ENCODE results near the gene DLG1.

The DLG1 gene

DNA sequence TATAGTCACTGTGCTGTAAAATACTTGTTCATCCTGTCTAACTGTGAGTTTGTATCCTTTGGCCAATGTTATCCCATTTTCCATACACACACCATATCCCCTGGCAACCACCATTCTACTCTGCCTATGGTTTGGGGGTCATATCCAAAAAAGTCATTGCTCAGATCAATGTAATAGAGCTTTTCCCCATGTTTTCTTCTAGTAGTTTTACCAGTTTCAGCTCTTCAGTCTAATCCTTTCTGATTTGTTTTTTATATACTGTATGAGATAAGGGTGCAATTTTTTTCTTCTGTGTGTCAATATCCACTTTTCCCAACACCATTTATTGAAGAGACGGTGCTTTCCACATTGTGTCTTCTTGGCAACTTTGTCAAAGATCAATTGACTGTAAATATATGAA, 14.0 kb upstream of the DLG1 start:
- no peak for DNase-seq

DNA sequence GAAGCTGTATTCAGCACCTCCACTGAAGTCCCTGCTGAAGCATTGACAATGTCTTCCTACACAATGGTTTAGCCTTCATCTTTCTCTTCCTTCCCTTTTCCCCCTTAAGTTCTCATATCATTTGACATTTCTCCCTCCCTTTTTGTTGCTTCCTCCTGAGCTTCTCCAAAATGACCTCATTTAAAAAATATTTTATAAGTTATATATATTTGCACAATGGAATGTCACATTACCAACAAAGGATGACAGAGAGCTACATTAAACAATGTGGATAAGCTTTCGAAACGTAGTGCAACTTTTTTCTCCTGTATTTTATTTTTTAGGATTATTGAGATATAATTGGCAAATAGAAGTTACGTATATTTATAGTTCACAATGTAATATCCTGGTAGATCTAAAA, 13.2 kb upstream of the DLG1 start:
- no peak for DNase-seq

DNA sequence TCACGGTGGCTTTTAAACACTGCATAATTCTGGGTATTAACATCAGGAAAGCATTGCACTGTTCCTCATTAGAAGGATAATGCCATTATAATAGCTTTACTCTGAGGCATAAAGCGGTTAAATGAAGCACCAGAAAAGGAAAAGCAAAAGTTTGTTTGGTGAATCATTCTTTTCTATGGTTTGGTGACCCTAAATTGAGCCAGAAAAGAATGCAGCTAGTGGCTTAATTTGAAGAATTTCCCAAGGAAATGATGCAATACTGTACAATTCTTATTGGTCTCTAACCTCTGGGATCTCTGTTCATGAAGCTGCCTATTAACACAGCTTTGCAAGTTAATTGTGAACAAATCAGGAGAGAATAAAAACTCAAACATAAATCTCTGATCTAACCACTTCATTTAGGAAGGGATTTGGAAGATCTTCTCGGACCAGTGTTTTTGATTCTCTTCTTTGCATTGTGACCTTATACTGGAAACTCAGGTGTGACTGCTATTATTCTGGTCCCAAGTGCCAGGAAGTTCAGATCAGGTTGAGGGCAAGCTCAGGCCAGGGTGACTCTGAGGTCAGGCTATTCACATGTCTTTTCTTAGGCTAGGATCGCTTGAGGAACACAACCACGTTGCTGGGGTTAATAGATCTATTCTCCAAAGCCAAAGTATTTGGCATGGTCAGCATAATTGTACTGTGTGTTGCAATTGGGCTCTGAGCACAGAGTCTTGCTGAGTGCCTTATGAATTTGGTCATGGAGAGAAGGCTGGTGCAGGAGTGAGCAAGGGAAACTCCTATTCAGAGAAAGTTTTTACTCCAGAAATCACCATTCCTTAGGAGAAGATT, 11.3 kb upstream of the DLG1 start:
- DNase-seq, result peak; percentile 97

DNA sequence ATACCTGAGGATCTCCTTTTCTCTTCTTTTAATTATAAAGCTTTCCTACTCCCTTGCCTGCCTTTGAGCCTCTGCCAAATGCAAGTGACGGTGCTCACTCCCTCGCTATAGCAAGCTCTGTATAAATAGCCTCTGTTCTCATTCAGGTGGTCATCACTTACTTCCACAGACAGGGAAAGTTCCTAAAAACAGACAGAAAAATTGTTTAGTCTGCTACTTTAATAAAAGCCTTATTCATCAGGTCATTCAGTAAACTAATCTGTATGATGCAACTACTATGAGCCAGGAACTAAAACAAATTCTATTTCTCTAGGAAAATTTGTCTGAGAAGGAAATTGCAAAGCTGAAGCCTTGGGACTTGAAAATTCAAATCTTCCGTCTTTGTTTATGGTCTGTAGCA, 10.2 kb upstream of the DLG1 start:
- DNase-seq, result peak; percentile 66

GRCh38 chr3:197306374-197307086, 8.1 kb upstream of the DLG1 start:
- peak; percentile 90 for DNase-seq

- peak; percentile 80 for DNase-seq
Measured at GRCh38 chr3:197305854-197306253, 7.4 kb upstream of the DLG1 start.

DNA sequence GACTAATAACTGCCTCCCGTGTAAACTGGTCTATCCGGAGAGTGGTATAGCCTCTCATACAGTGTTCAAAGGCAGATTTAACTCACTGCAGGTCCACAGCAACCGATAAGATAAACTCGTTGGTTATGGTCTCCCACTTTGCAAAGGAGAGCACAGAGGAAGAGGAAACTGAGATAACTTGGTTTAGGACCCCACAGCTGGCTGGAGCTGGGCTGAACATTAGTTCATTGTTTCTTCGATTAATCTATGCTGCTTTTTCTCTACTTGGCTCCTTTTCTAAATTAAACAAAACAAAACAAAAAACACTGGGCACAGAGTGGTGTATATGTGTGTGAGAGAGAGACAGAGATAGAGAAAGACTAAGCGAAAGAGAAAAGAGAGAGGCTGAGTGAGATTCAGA, 5.0 kb upstream of the DLG1 start:
- DNase-seq, result no peak

DNA sequence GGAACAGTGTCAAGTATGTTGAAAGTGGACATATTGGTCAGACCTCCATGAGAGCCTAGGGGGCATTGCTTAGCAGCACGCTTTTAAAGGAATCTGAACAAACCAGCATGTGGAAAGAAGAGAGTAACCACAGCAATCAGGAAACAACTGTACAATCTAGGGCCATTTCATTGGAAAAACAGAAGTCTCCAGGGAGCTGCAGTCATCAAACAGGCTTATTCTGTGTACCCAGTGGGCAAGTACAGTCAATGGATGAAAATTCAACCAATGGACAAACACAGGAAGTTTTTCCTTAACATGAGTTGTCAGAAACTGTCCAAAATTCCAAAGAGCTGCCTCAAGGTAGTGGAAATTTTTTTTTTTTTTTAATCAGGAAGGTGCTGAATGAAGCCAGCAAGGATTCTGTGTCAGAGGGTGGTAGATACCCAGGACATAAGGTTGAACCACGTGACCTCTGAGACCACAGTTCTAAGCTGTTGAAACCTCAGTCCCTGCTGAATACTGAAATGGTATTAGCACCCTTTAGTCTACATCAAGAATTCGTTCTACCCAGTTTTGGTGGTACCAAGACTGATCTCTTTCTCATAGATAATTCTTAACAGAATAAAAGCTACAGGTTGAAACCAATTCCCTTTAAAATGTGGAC, 4.4 kb upstream of the DLG1 start:
- no peak for DNase-seq

DNA sequence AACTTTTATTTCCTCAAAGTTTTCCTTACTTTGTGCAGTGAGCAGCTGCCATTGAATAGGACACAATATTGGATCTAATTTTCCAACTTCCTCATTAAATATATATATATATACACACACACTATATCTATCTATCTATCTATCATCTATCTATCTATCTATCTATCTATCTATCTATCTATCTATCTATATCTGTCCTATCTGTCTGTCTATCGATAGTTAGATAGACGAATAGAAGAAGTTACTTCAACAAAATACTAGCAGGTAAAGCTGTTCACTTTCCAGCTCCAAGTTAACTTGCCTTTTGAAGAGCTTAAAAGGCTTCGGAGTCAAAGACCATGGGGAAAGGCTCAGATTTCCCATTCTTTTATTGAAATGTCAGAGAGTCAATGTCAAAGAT, 3.6 kb upstream of the DLG1 start:
- DNase-seq, result no peak

DNA sequence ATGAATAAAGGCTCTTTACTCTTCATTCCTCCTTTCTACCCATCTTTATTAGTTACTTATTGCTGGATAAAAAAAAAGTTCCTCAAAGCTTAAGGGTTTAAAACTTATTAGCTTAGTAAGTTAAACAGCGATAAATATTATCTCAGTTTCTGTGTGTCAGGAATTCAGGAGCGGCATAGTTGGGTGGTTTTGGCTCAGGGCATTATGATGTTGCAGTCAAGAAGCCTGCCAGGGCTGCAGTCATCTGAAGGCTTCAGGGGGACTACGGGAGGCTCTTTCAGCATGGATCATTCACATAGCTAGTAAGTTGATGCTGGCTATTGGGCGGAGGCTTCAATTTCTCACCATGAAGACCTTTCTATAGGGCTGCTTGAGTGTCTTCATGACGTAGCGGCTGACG, 1.9 kb upstream of the DLG1 start:
- no peak for DNase-seq

DNA sequence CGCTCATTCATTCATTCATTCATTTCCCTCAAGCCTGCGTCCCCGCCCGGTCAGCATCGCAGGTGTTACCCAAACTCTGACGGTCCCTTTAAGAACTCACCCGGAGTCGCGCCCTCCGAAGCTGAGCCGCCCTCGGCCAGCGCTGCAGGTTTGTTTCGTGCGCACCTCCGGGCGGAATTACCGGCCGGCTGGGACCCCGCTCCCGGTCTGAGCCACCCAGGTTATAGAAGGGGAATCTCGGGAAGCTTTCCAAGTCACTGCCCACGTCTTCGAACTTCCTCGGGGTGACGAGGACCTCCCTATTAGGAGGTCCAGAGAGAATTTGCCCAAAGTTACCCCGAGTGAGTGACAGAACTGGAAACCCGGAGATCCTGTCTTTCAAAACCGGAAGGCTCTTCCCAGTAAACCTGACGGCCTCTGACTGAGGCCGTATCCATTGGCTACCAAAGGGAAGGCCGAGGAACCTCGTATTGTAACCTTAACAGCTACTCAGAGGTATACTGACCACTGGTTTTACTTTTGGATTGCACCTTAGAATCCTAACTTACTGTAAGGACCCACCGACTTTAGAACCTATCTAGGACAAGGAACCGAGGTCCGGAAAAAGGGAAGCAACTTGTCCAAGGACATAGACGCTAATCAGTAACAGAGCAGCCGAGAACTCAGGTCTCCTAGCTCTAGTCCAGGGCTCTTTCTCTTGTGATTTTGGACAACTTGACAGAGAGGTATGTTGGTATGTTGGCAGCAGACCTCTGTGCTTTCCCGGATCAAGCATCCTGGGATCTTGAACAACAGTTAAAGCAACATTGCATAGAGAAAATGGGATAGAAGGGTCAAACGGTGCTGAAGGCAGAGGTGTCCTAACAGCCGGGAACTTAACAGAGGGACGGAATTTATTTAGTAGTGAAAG, 788 bp upstream of the DLG1 start:
- no peak for DNase-seq

GRCh38 chr3:197297476-197298340, 704 bp downstream of the DLG1 start:
- DNase-seq, result peak; percentile 89

DNA sequence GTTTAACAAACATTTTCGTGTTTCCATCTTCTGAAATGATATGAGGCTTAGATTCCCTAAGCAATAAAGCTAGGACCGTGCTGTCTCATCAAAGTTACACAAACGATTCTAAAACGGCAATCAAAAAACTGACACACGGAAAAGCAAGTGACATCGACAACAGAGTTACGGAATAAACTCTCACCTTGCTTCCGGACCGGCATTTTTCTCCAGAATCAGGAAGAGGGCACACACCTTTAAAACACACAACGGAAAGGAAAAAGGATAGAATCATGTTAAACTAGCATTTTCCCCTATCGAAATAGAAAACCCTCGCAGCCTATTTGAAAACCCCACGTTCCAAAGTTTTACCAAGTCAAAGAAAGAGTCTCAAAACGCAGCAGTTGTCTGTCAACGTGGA, 1.4 kb downstream of the DLG1 start:
- no peak for DNase-seq

DNA sequence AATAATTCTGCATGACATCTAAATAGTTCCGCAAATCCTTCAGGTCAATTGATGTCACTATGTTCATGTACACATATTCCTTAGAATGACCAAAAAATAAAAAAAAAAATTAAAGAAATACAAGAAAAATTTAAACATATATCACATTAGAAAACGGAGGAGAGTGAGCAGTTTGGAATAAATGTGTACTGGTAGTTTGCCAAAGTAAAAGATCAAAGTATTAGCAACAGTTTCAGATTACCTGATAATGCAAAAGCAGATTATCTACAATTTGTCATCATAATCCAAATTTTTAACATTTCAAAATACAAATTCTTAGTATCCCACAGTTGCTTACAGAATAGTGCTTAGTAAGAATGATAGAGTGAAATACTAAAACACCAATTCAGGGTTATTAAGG, 1.9 kb downstream of the DLG1 start:
- no peak for DNase-seq

DNA sequence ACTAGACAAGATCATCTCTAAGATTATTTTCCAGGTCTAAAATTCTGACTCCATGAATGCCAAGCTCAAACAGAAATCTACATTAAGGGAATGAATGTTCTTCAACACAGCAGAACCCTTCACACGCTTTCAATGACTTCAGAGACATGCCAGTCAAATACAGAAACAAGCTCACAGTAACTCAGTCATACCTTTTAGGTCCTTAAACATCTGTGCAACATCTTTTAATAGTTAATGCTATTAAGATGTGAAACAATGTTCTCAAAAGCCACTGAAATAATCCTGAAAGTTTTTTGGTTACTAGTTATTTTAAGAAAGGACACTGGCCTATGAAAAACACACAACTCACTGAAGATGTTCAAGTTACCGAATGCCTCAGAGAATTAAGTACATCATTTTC, 2.5 kb downstream of the DLG1 start:
- no peak for DNase-seq

GRCh38 chr3:197293605-197294237, 4.7 kb downstream of the DLG1 start:
- no peak for DNase-seq

DNA sequence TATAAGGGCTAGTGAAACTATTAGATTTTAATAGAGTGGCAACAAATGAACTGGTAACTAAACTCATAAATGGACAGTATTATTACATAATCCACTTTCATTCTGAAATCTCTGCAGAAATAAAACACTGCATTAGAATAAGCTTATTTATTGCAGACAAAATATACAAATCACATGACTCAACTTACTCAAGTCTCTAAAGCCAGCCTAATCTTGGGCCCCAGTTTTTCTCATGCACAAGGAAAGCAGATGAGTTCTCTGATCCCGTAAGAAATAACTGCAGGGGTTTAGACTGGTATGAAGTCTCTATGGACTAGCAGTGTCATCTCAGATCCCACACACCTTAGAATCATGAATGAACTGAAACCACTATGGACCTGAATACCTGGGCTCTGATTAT, 5.8 kb downstream of the DLG1 start:
- no peak for DNase-seq

DNA sequence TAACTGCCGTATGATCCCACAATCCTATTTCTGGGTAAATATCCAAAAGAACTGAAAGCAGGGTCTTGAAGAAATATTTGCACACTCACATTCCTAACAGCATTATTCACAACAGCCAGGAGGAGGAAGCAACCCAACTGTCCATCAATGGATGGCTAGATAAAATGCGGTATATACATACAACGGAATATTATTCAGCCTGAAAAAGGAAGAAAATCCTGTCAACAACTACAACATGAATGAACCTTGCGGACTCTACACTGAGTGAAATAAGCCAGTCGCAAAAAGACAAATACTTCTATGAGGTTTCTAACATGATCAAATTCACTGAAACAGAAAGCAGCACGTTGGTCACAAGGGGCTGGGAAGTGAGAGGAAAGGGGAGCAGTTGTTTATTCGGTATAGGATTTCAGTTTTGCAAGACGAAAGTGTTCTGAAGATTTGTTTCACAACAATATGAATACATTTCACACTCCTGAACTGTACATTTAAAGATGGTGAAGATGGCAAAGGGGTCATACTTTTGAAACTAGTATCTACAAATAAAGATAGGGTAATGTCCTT, 6.2 kb downstream of the DLG1 start:
- DNase-seq, result no peak

GRCh38 chr3:197289726-197290125, 8.7 kb downstream of the DLG1 start:
- DNase-seq, result peak; percentile 29

GRCh38 chr3:197286678-197287077, 11.7 kb downstream of the DLG1 start:
- DNase-seq, result no peak

DNA sequence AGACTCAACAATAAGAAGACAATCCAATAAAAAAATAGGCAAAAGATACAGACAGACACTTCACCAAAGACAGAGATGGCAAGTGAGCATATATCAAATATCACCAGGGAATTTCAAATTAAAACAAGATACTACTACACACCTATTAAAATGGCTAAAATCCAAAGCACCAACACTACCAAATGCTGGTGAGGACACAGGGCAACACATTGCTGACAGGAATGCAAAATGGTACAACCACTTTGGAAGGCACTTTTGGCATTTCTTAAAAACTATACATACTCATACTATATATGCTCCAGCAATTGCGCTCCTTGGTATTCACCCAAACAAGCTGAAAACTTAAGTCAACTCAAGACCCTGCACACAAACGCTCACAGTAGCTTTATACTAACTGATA, 12.9 kb downstream of the DLG1 start:
- no peak for DNase-seq

All from HCEC 1CT (cell line).